Type B pancreatic cell (in vitro differentiated cells): ENCODE results near the gene SRCAP. TPM values are rescaled to one million over a fixed set of nuclear protein-coding genes. Genes with fewer than 3 reads are reported as not detected.

ENCODE experiments used
- DNase-seq: peaks from one replicate; pipeline ENCODE4 v3.0.0; 2021; ENCODE audit warnings: mixed read lengths; ENCODE audit not compliant: unreplicated experiment; ENCODE audit errors: extremely low spot score
- H3K27ac Mint-ChIP-seq: 2 replicates; pipeline ENCODE4 v1.8.0; 2021; ENCODE audit warnings: mild to moderate bottlenecking, mixed read lengths
- H3K27me3 Mint-ChIP-seq: 2 replicates; pipeline ENCODE4 v1.8.0; 2021; ENCODE audit warnings: mixed read lengths
- H3K36me3 Mint-ChIP-seq: 2 replicates; pipeline ENCODE4 v1.8.0; 2021; ENCODE audit warnings: mixed read lengths
- H3K4me1 Mint-ChIP-seq: one replicate; pipeline ENCODE4 v1.8.0; 2021; ENCODE audit warnings: mixed read lengths; ENCODE audit not compliant: unreplicated experiment
- H3K4me3 Mint-ChIP-seq: 2 replicates; pipeline ENCODE4 v1.8.0; 2021; ENCODE audit warnings: mild to moderate bottlenecking, mixed read lengths
- H3K9me3 Mint-ChIP-seq: 2 replicates; pipeline ENCODE4 v1.8.0; 2021; ENCODE audit warnings: mixed read lengths
- CTCF ChIP-seq: fragments of 200-600 bp; sonication (generic); conservative IDR thresholded peaks from 2 replicates; pipeline ENCODE4 v1.5.0; 2021; ENCODE audit warnings: antibody characterized with exemption, mild to moderate bottlenecking
- total RNA-seq: library from RNA; stranded (reverse); gene quantifications from 2 replicates; pipeline ENCODE4 v1.2.1, GENCODE V29; 2021; ENCODE audit warnings: low replicate concordance

The SRCAP gene
- total RNA-seq, 1 donor from 2014 or later = 73.5 TPM

GRCh38 chr16:30740364-30741251, 41.6 kb downstream of the SRCAP start:
- Mint-ChIP-seq H3K4me1 (peaks cover 13% of the 10 kb centered on the region), H3K27ac (peak overlapping the region; percentile 98), H3K9me3 (no peaks in the 10 kb centered on the region), H3K36me3 (peaks cover 40% of the 10 kb centered on the region), H3K27me3 (no peaks in the 10 kb centered on the region), H3K4me3 (peak overlapping the region; percentile 84)
- no peak for DNase-seq
- TF ChIP-seq CTCF = no peak

GRCh38 chr16:30741461-30741914, 42.5 kb downstream of the SRCAP start:
- Mint-ChIP-seq H3K4me3 (peak overlapping the region; percentile 84), H3K27ac (peak overlapping the region; percentile 98), H3K4me1 (peaks cover 13% of the 10 kb centered on the region), H3K36me3 (peaks cover 35% of the 10 kb centered on the region), H3K9me3 (no peaks in the 10 kb centered on the region), H3K27me3 (no peaks in the 10 kb centered on the region)
- TF ChIP-seq CTCF = no peak
- DNase-seq = no peak

GRCh38 chr16:30743716-30744115, 44.7 kb downstream of the SRCAP start:
- Mint-ChIP-seq H3K4me1 (peaks cover 13% of the 10 kb centered on the region), H3K27me3 (no peaks in the 10 kb centered on the region), H3K9me3 (no peaks in the 10 kb centered on the region), H3K27ac (peak overlapping the region; percentile 75), H3K36me3 (peaks cover 29% of the 10 kb centered on the region), H3K4me3 (peak overlapping the region; percentile 18)
- DNase-seq = no peak
- no peak for TF ChIP-seq CTCF

GRCh38 chr16:30744183-30744582, 45.2 kb downstream of the SRCAP start:
- no peaks in the 10 kb centered on the region for H3K9me3 Mint-ChIP-seq
- H3K27ac Mint-ChIP-seq = peak overlapping the region; percentile 73
- H3K36me3 Mint-ChIP-seq = peaks cover 29% of the 10 kb centered on the region
- H3K27me3 Mint-ChIP-seq = no peaks in the 10 kb centered on the region
- DNase-seq = no peak
- H3K4me3 Mint-ChIP-seq = peak overlapping the region; percentile 29
- H3K4me1 Mint-ChIP-seq = peaks cover 13% of the 10 kb centered on the region
- no peak for TF ChIP-seq CTCF

- Mint-ChIP-seq H3K27ac (peak overlapping the region; percentile 40), H3K36me3 (peaks cover 28% of the 10 kb centered on the region), H3K27me3 (no peaks in the 10 kb centered on the region), H3K4me3 (no peak overlapping the region), H3K4me1 (peaks cover 12% of the 10 kb centered on the region), H3K9me3 (no peaks in the 10 kb centered on the region)
- DNase-seq = no peak
- no peak for TF ChIP-seq CTCF
Observed at GRCh38 chr16:30745082-30745481, 46.1 kb downstream of the SRCAP start.
